Measurements from ENCODE around the gene PNMA8A. TPM values are rescaled to one million over a fixed set of nuclear protein-coding genes. Genes with fewer than 3 reads are reported as not detected.

The PNMA8A gene
- total and polyA plus RNA-seq, 2 of the 8 experiments (the other 6 are each of a cell fraction or from before 2014, with no cell fraction given) = 10.0 to 22.8 TPM

- no peak within 1 kb of the TSS for H3K56ac ChIP-seq (replicated peaks; ENCODE audit: insufficient read length, low read depth, low read length)
- peak within 1 kb of the TSS; percentile 61; the same call in 1 of the 2 replicates for H2BK15ac ChIP-seq (ENCODE audit: low read length)
- no peaks in the 10 kb centered on the region for H4K20me1 ChIP-seq (replicated peaks in 1 of 2; ENCODE audit: control insufficient read depth in 1 of 2, insufficient read depth in 2 of 2, low read length in 2 of 2)
- H3K27ac ChIP-seq (ENCODE audit: low read depth, low read length) = no peak within 1 kb of the TSS
- no peaks in the 10 kb centered on the region for H3K9me3 ChIP-seq (ENCODE audit: insufficient read depth in 2 of 2, low read depth in 1 of 2, low read length in 1 of 2)
- H2BK120ac ChIP-seq (replicated peaks; ENCODE audit: low read depth, low read length) = no peak within 1 kb of the TSS
- H2AK5ac ChIP-seq (ENCODE audit: low read depth, low read length) = no peak within 1 kb of the TSS
- peak within 1 kb of the TSS; percentile 37 to 59 (median 54) for H3K4me3 ChIP-seq (ENCODE audit: extremely low read depth in 1 of 4, insufficient read depth in 2 of 4, low read depth in 3 of 4, low read length in 4 of 4)
- no peaks in the 10 kb centered on the region for H3K36me3 ChIP-seq (ENCODE audit: control insufficient read depth in 2 of 4, insufficient read depth in 4 of 4, low read length in 3 of 4)
- ChIA-PET POLR2A (ENCODE audit: partially characterized antibody) (interaction anchor here (1.0 to 1.4 kb wide), 3 partner anchors 13 to 23 kb away, joined by 3 to 6 read pairs (median 5); no protein-coding TSS in a partner anchor), CTCF (ENCODE audit: partially characterized antibody) (interaction anchor here (0.9 to 1.3 kb wide), 2 partner anchors 19 to 87 kb away, joined by 3 read pairs; no protein-coding TSS in a partner anchor)
- H3K4ac ChIP-seq (replicated peaks; ENCODE audit: insufficient read length, low read depth, low read length) = no peak within 1 kb of the TSS
- no peak within 1 kb of the TSS; the same call in 1 of the 2 replicates for H4K8ac ChIP-seq (ENCODE audit: extremely low read depth, insufficient read depth, low read length)
- H2AFZ ChIP-seq (ENCODE audit: low read length) = peak within 1 kb of the TSS; percentile 80; the same call in 1 of the 2 replicates
- H2BK5ac ChIP-seq (ENCODE audit: low read depth, low read length) = peak within 1 kb of the TSS; percentile 52; the same call in 1 of the 2 replicates
- peak within 1 kb of the TSS; percentile 73 to 95 for H3K4me2 ChIP-seq (ENCODE audit: insufficient read depth in 1 of 2, low read depth in 2 of 2, low read length in 2 of 2)
- 43% methylated on average over 39 of the region's 52 CpGs; no CpG with 5 or more reads in 1 of the 2 experiments for WGBS, 2 experiments (ENCODE audit: extremely low coverage in 1 of 2, insufficient coverage in 1 of 2, insufficient read length in 1 of 2, insufficient replicate concordance in 2 of 2, low coverage in 1 of 2, low lambda C conversion rate in 2 of 2, missing lambda C conversion rate in 1 of 2)
- peaks cover 8% of the 10 kb centered on the region for H3K23me2 ChIP-seq (ENCODE audit: low read depth, low read length)
- peak within 1 kb of the TSS in 1 of 4 experiments; percentile 2; a peak in 2 of 7 replicates for H3K9ac ChIP-seq (replicated peaks in 1 of 4; ENCODE audit: extremely low read depth in 1 of 4, low read depth in 3 of 4, low read length in 3 of 4)
- H3K79me2 ChIP-seq (ENCODE audit: control insufficient read depth in 1 of 2, insufficient read depth in 2 of 2, low read length in 2 of 2) = no peaks in the 10 kb centered on the region
- H3K79me1 ChIP-seq (ENCODE audit: low read depth, low read length) = no peaks in the 10 kb centered on the region
- peak; percentile 65 for FAIRE-seq
- DNase-seq (ENCODE audit: low read depth in 1 of 2, low spot score in 2 of 2) = peak in 1 of 2 experiments; percentile 93
- no peak within 1 kb of the TSS for H2BK12ac ChIP-seq (ENCODE audit: low read depth, low read length)
- H2BK20ac ChIP-seq (ENCODE audit: low read length) = no peak within 1 kb of the TSS
- no peak within 1 kb of the TSS for H3K18ac ChIP-seq (ENCODE audit: extremely low read depth, low read length)
- no peak within 1 kb of the TSS for H4K91ac ChIP-seq (replicated peaks; ENCODE audit: insufficient read length, low read length)
- H4K5ac ChIP-seq (ENCODE audit: insufficient read length, low read depth, low read length) = no peak within 1 kb of the TSS
- no peak within 1 kb of the TSS for H3K23ac ChIP-seq (ENCODE audit: insufficient read length)
- H3K14ac ChIP-seq (ENCODE audit: insufficient read length) = no peak within 1 kb of the TSS
- peaks cover 0 to 20% (median 15%) of the 10 kb centered on the region in 4 experiments; a peak in 5 of 7 replicates for H3K27me3 ChIP-seq (replicated peaks in 1 of 4; ENCODE audit: control insufficient read depth in 3 of 4, extremely low read depth in 1 of 4, insufficient read depth in 3 of 4, low read length in 3 of 4)
- H3K4me1 ChIP-seq (replicated peaks in 1 of 4; ENCODE audit: control insufficient read depth in 3 of 4, insufficient read depth in 4 of 4, low read length in 3 of 4) = peaks cover 3 to 6% (median 5%) of the 10 kb centered on the region in 4 experiments; a peak in 6 of 7 replicates
- TF ChIP-seq SIRT6 (IDR thresholded peaks at IDR 0.05; ENCODE audit: low read length) (no peak), RAD21 (IDR thresholded peaks at IDR 0.05 in 1 of 2, conservative IDR thresholded peaks at IDR 0.05 in 1 of 2; ENCODE audit: low read depth in 2 of 2, low read length in 2 of 2) (no peak), RXRA (IDR thresholded peaks at IDR 0.05; ENCODE audit: insufficient read depth, low read depth, low read length) (peak; percentile 94), ATF2 (IDR thresholded peaks at IDR 0.05; ENCODE audit: low read length) (peak; percentile 84; the same call in 1 of the 2 replicates), SUZ12 (IDR thresholded peaks at IDR 0.05; ENCODE audit: low read length) (no peak), TBP (IDR thresholded peaks at IDR 0.05; ENCODE audit: low read depth, low read length) (no peak), RNF2 (IDR thresholded peaks at IDR 0.05; ENCODE audit: borderline replicate concordance, low read depth, low read length, missing control alignments, poor library complexity, severe bottlenecking) (no peak), JUN (IDR thresholded peaks at IDR 0.05; ENCODE audit: low read depth, low read length) (peak; percentile 83)
These were observed 42.9 kb downstream of the PNMA8A start, which contains the start of gene PNMA8C for GRCh38 chr19:46428239-46429135. PNMA8C (minus strand) TSS chr19:46428936; CDS start chr19:46428359, 577 bp downstream.

Measured in H1 (cell line).